Fibroblast of lung (primary cell): ENCODE measurements around the gene NXN. TPM values are rescaled to one million over a fixed set of nuclear protein-coding genes. Genes with fewer than 3 reads are reported as not detected.

Source experiments
- DNase-seq, 2 donors: peaks; one replicate each; pipeline versions ENCODE4 v3.0.0 to v3.0.0-alpha.2; 2010; ENCODE audit warnings: low read depth in 2 of 2
- H2AFZ ChIP-seq: 2 replicates; pipeline ENCODE4 v1.5.1; 2012; ENCODE audit warnings: low read length, control low read depth, inconsistent platforms
- H3K27ac ChIP-seq: 2 replicates; pipeline ENCODE4 v1.5.1; 2011; ENCODE audit warnings: low read length, control low read depth; ENCODE audit not compliant: insufficient read depth
- H3K27me3 ChIP-seq: 2 replicates; pipeline ENCODE4 v1.5.1; 2011; ENCODE audit warnings: mild to moderate bottlenecking, low read length; ENCODE audit not compliant: control insufficient read depth, insufficient read depth
- H3K36me3 ChIP-seq: 2 replicates; pipeline ENCODE4 v1.5.1; 2011; ENCODE audit warnings: low read length; ENCODE audit not compliant: control insufficient read depth, insufficient read depth
- H3K4me1 ChIP-seq: 2 replicates; pipeline ENCODE4 v1.5.1; 2011; ENCODE audit warnings: low read length; ENCODE audit not compliant: control insufficient read depth, insufficient read depth; ENCODE audit errors: extremely low read depth
- H3K4me2 ChIP-seq: 2 replicates; pipeline ENCODE4 v1.5.1; 2011; ENCODE audit warnings: low read length, control low read depth; ENCODE audit not compliant: insufficient read depth; ENCODE audit errors: extremely low read depth
- H3K4me3 ChIP-seq, 4 experiments: fragments of 200-600 bp in 1 of 4; sonication (generic) in 1 of 4; replicated peaks in 1 of 4; 2 replicates each; pipeline ENCODE4 v1.5.1; 2011 to 2016; ENCODE audit warnings: low read length in 4 of 4, low read depth in 3 of 4, mild to moderate bottlenecking in 3 of 4, control low read depth in 2 of 4, inconsistent platforms in 1 of 4, mixed read lengths in 1 of 4; ENCODE audit not compliant: insufficient read depth in 1 of 4; ENCODE audit errors: control extremely low read depth in 1 of 4
- H3K79me2 ChIP-seq: 2 replicates; pipeline ENCODE4 v1.5.1; 2012; ENCODE audit warnings: mild to moderate bottlenecking, low read length, inconsistent platforms; ENCODE audit not compliant: control insufficient read depth, insufficient read depth
- H3K9ac ChIP-seq: 2 replicates; pipeline ENCODE4 v1.5.1; 2011; ENCODE audit warnings: mild to moderate bottlenecking, low read length, control low read depth; ENCODE audit not compliant: insufficient read depth
- H3K9me3 ChIP-seq: 2 replicates; pipeline ENCODE4 v1.5.1; 2012; ENCODE audit warnings: low read depth, low read length; ENCODE audit not compliant: control insufficient read depth, insufficient read depth
- H4K20me1 ChIP-seq: 2 replicates; pipeline ENCODE4 v1.5.1; 2011; ENCODE audit warnings: low read length; ENCODE audit not compliant: control insufficient read depth, insufficient read depth; ENCODE audit errors: extremely low read depth
- CTCF ChIP-seq, 2 donors: IDR thresholded peaks in 1 of 2; conservative IDR thresholded peaks in 1 of 2; 1 replicate in 1 of 2; 2 replicates in 1 of 2; pipeline ENCODE4 v1.5.1; 2011 to 2012; ENCODE audit warnings: low read length in 2 of 2, control low read depth in 1 of 2, inconsistent platforms in 1 of 2, low read depth in 1 of 2, mild to moderate bottlenecking in 1 of 2
- EZH2 ChIP-seq: IDR thresholded peaks from 2 replicates; pipeline ENCODE4 v1.5.1; 2012; ENCODE audit warnings: low read length, control low read depth, mild to moderate bottlenecking; ENCODE audit errors: missing control alignments
- polyA plus RNA-seq, 2 donors: library from polyadenylated mRNA; depleted of rRNA in 1 of 2; stranded (reverse) in 1 of 2; unstranded in 1 of 2; fragments of >200 nt; gene quantifications; 2 replicates each; pipeline ENCODE4 v1.2.1, GENCODE V29; 2011 to 2012; ENCODE audit warnings: missing spikeins in 1 of 2
- total RNA-seq: library from RNA; depleted of rRNA; stranded (reverse); fragments of >200 nt; gene quantifications from 2 replicates; pipeline ENCODE4 v1.2.1, GENCODE V29; 2014

The NXN gene
- total and polyA plus RNA-seq, 2 donors (not counting 1 experiment from before 2014, with no cell fraction given) = 38.5 to 53.8 TPM

GRCh38 chr17:921161-921560 is 58.4 kb downstream of the NXN start:
- H3K4me2 ChIP-seq = no peak overlapping the region
- peak; percentile 31 to 77 for DNase-seq
- H3K9me3 ChIP-seq = no peaks in the 10 kb centered on the region
- no peaks in the 10 kb centered on the region for H3K4me1 ChIP-seq
- no peak overlapping the region for H3K27ac ChIP-seq
- H3K79me2 ChIP-seq = peaks cover 3% of the 10 kb centered on the region
- no peak overlapping the region for H3K4me3 ChIP-seq
- no peak overlapping the region for H2AFZ ChIP-seq
- H3K36me3 ChIP-seq = no peaks in the 10 kb centered on the region
- no peaks in the 10 kb centered on the region for H4K20me1 ChIP-seq
- no peaks in the 10 kb centered on the region for H3K27me3 ChIP-seq
- H3K9ac ChIP-seq = no peak overlapping the region
- TF ChIP-seq CTCF (conservative IDR thresholded peaks at IDR 0.05 in 1 of 2, IDR thresholded peaks at IDR 0.05 in 1 of 2; ENCODE audit: low read depth in 1 of 2, low read length in 2 of 2) (no peak), EZH2 (no peak)

- Histone ChIP-seq H3K9me3 (no peaks in the 10 kb centered on the region), H3K27me3 (no peaks in the 10 kb centered on the region), H3K4me1 (no peaks in the 10 kb centered on the region), H3K27ac (no peak overlapping the region), H3K4me2 (no peak overlapping the region), H3K79me2 (peaks cover 3% of the 10 kb centered on the region), H3K4me3 (no peak overlapping the region), H3K36me3 (no peaks in the 10 kb centered on the region), H2AFZ (no peak overlapping the region), H3K9ac (no peak overlapping the region), H4K20me1 (no peaks in the 10 kb centered on the region)
- TF ChIP-seq EZH2 (no peak), CTCF (conservative IDR thresholded peaks at IDR 0.05 in 1 of 2, IDR thresholded peaks at IDR 0.05 in 1 of 2; ENCODE audit: low read depth in 1 of 2, low read length in 2 of 2) (no peak)
- no peak for DNase-seq
These were observed 59.4 kb downstream of the NXN start for GRCh38 chr17:920190-920589.

- Histone ChIP-seq H3K9me3 (no peaks in the 10 kb centered on the region), H3K27ac (peak overlapping the region; percentile 39), H3K4me2 (peak overlapping the region; percentile 64), H3K79me2 (peaks cover 3% of the 10 kb centered on the region), H3K27me3 (no peaks in the 10 kb centered on the region), H4K20me1 (no peaks in the 10 kb centered on the region), H3K4me3 (peak overlapping the region in 1 of 4 experiments; percentile 41), H3K4me1 (no peaks in the 10 kb centered on the region), H3K9ac (no peak overlapping the region), H2AFZ (no peak overlapping the region), H3K36me3 (no peaks in the 10 kb centered on the region)
- TF ChIP-seq CTCF (conservative IDR thresholded peaks at IDR 0.05 in 1 of 2, IDR thresholded peaks at IDR 0.05 in 1 of 2; ENCODE audit: low read depth in 1 of 2, low read length in 2 of 2) (no peak), EZH2 (no peak)
- DNase-seq = no peak
These were observed 61.4 kb downstream of the NXN start for GRCh38 chr17:917941-918740.
